ENCODE results near the gene ITPRIP. TPM values are rescaled to one million over a fixed set of nuclear protein-coding genes. Genes with fewer than 3 reads are reported as not detected.

ITPRIP gene
- total RNA-seq, 1 donor from 2014 or later, result 19.8 TPM

GRCh38 chr10:104330168-104331110 lies 7.8 kb downstream of the ITPRIP start:
- no peaks in the 10 kb centered on the region for H3K36me3 Mint-ChIP-seq (ENCODE audit: unreplicated experiment)
- H3K4me3 Mint-ChIP-seq (ENCODE audit: unreplicated experiment), result peak overlapping the region; percentile 45
- no peak for DNase-seq
- H3K27ac Mint-ChIP-seq (ENCODE audit: unreplicated experiment), result peak overlapping the region; percentile 86
- H3K9me3 Mint-ChIP-seq (ENCODE audit: unreplicated experiment), result peaks cover 16% of the 10 kb centered on the region
- peaks cover 16% of the 10 kb centered on the region for H3K27me3 Mint-ChIP-seq (ENCODE audit: unreplicated experiment)
- H3K4me1 Mint-ChIP-seq (ENCODE audit: low read depth, unreplicated experiment), result peaks cover 80% of the 10 kb centered on the region
- no peak for TF ChIP-seq CTCF (IDR thresholded peaks at IDR 0.05; ENCODE audit: partially characterized antibody, unreplicated experiment)

DNA sequence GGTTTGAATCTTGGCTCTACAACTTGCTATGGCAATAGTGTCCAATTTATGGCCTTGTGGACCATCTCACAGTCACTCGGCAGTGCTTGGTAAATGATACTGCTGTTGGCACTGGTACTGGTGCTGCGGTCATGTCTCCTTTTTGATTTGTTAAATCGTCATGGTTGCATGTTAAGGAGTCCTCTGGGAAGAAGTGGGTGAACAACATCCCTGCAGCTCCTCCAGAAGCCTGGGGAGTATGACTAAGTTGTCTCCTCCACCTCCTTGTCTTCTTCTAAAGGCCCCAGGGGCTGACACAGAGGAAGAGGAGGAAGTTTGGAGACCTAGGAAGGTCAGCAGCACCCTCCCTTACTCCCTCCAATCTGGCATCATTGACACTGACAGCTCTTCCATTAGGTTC lies 8.5 kb downstream of the ITPRIP start:
- Mint-ChIP-seq H3K9me3 (ENCODE audit: unreplicated experiment) (peaks cover 16% of the 10 kb centered on the region), H3K4me1 (ENCODE audit: low read depth, unreplicated experiment) (peaks cover 73% of the 10 kb centered on the region), H3K27ac (ENCODE audit: unreplicated experiment) (peak overlapping the region; percentile 98), H3K27me3 (ENCODE audit: unreplicated experiment) (peaks cover 13% of the 10 kb centered on the region), H3K4me3 (ENCODE audit: unreplicated experiment) (no peak overlapping the region), H3K36me3 (ENCODE audit: unreplicated experiment) (no peaks in the 10 kb centered on the region)
- DNase-seq, result no peak
- no peak for TF ChIP-seq CTCF (IDR thresholded peaks at IDR 0.05; ENCODE audit: partially characterized antibody, unreplicated experiment)

DNA sequence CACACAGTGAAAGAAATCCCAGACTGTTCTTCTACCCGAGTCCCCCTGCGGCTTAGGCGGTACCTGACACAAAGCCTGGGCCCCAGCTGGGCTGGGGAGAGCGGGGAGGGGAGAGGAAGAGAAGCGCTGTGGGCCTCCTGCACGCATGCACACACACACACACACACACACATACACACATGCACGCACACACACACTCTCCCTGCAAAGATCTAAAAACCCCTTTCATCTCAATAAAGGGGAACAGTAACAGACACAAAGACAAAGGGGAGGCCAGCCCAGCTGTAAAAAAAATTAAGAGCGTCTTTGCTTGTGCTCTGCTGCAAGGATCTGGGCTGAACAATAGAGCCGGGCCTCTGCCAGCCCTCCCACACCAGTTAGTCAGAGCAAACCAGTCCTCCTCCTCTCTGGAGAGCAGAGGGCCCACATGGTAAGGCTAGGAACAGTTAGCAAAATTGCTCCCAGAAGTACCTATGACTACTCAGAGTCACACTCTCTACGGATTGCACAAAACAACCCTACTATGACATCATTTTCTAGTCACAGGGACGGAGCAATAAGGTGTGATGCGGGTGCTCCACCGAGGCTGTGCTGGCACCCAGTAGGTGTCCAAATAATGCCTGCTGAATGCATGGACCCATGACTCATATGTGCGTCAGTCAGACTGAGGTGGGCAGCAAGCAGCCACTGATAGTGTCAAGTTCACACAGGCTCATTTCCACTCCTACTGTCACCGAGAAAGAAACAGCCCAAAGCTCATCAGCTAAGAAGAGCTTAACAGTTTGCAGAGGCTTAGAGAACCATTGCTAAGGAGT lies 9.2 kb downstream of the ITPRIP start:
- Mint-ChIP-seq H3K27me3 (ENCODE audit: unreplicated experiment) (peaks cover 12% of the 10 kb centered on the region), H3K4me1 (ENCODE audit: low read depth, unreplicated experiment) (peaks cover 67% of the 10 kb centered on the region)

GRCh38 chr10:104328646-104328895 lies 9.7 kb downstream of the ITPRIP start:
- Mint-ChIP-seq H3K36me3 (ENCODE audit: unreplicated experiment) (no peaks in the 10 kb centered on the region), H3K27me3 (ENCODE audit: unreplicated experiment) (peaks cover 11% of the 10 kb centered on the region), H3K9me3 (ENCODE audit: unreplicated experiment) (peaks cover 16% of the 10 kb centered on the region)

More for the DNA sequence above, 9.2 kb downstream of the ITPRIP start:
- no peaks in the 10 kb centered on the region for H3K36me3 Mint-ChIP-seq (ENCODE audit: unreplicated experiment)
- TF ChIP-seq CTCF (IDR thresholded peaks at IDR 0.05; ENCODE audit: partially characterized antibody, unreplicated experiment), result no peak
- H3K27ac Mint-ChIP-seq (ENCODE audit: unreplicated experiment), result peak overlapping the region; percentile 98
- peaks cover 16% of the 10 kb centered on the region for H3K9me3 Mint-ChIP-seq (ENCODE audit: unreplicated experiment)
- peak overlapping the region; percentile 80 for H3K4me3 Mint-ChIP-seq (ENCODE audit: unreplicated experiment)
- DNase-seq, result peak; percentile 74

More at GRCh38 chr10:104328646-104328895, 9.7 kb downstream of the ITPRIP start:
- no peak for TF ChIP-seq CTCF (IDR thresholded peaks at IDR 0.05; ENCODE audit: partially characterized antibody, unreplicated experiment)
- DNase-seq, result peak; percentile 38
- Mint-ChIP-seq H3K27ac (ENCODE audit: unreplicated experiment) (peak overlapping the region; percentile 98), H3K4me1 (ENCODE audit: low read depth, unreplicated experiment) (peaks cover 63% of the 10 kb centered on the region), H3K4me3 (ENCODE audit: unreplicated experiment) (peak overlapping the region; percentile 80)

Measured in glutamatergic neuron (in vitro differentiated cells).